ENCODE measurements around the gene ARHGAP36. TPM values are rescaled to one million over a fixed set of nuclear protein-coding genes. Genes with fewer than 3 reads are reported as not detected.
A peak's percentile ranks its signal among the peaks of the same experiment; 100 is the strongest.

ARHGAP36 gene
- total RNA-seq, 1 experiment from 2014 or later, result 0.37 TPM

DNA sequence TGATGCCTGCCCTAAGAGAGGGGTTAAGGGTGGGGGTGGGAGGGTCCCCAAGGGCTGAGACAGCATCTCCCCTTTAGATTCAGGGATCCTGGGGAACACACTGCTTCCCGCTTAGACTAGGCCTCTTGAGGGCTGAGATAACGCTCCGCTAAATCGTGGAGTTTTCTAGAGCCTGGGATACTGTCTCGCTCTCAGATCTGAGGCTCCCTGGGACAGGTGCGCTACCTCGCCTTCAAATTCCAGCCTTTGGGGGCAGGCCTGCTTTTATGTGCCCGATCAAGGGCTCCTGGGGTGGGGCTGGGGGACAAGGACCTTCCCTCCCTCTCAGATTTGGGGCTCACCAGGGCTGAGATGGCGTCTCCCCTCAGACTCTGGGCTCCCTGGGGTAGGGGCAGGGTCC, 440 bp upstream of the ARHGAP36 start:
- peak overlapping the region; percentile 27 to 44; a peak in 2 of 5 replicates for H3K4me3 Mint-ChIP-seq
- Histone ChIP-seq H2BK120ac (ENCODE audit: low read depth, low read length, poor library complexity, severe bottlenecking) (no peak overlapping the region), H3K14ac (ENCODE audit: insufficient read depth, low read length) (no peak overlapping the region), H3T11ph (ENCODE audit: low read length) (no peak overlapping the region), H2BK12ac (ENCODE audit: insufficient read length, low read depth, low read length) (no peak overlapping the region), H3K9me3 (ENCODE audit: control insufficient read depth, low read depth, low read length) (no peaks in the 10 kb centered on the region), H3K79me2 (ENCODE audit: insufficient read depth, low read length) (no peaks in the 10 kb centered on the region), H3K23ac (ENCODE audit: insufficient read length, low read depth, low read length) (no peak overlapping the region), H2BK15ac (ENCODE audit: low read depth, low read length) (no peak overlapping the region), H3K18ac (ENCODE audit: insufficient read length, low read depth, low read length) (no peak overlapping the region), H2AFZ (ENCODE audit: low read length) (no peak overlapping the region), H4K91ac (ENCODE audit: insufficient read length, low read depth, low read length) (no peak overlapping the region), H3K56ac (ENCODE audit: insufficient read length, low read depth, low read length) (no peak overlapping the region), H3K4ac (ENCODE audit: low read depth, low read length) (no peak overlapping the region), H2BK20ac (ENCODE audit: low read depth, low read length, poor library complexity, severe bottlenecking) (no peak overlapping the region), H3K9ac (ENCODE audit: extremely low read depth, insufficient read length, low read length) (no peak overlapping the region), H4K20me1 (ENCODE audit: control insufficient read depth, insufficient read depth, insufficient read length) (no peaks in the 10 kb centered on the region), H3K4me1 (ENCODE audit: insufficient read depth, low read length) (peaks cover 5% of the 10 kb centered on the region; the same call in 1 of the 2 replicates), H2AK5ac (ENCODE audit: insufficient read length, low read length) (no peak overlapping the region), H3K27ac (ENCODE audit: insufficient read length, low read depth, low read length) (no peak overlapping the region), H3K27me3 (ENCODE audit: insufficient read depth, low read length) (peaks cover 27% of the 10 kb centered on the region; the same call in 1 of the 2 replicates), H2BK5ac (ENCODE audit: insufficient read length, low read length) (no peak overlapping the region), H3K4me2 (ENCODE audit: insufficient read depth, insufficient read length, low read length) (peak overlapping the region; percentile 71), H4K5ac (ENCODE audit: insufficient read length, low read depth, low read length) (no peak overlapping the region), H4K8ac (replicated peaks; ENCODE audit: insufficient read length, low read depth, low read length) (no peak overlapping the region), H3K23me2 (ENCODE audit: insufficient read length, low read depth, low read length, poor library complexity, severe bottlenecking) (peaks cover 6% of the 10 kb centered on the region), H3K79me1 (ENCODE audit: insufficient read depth, low read depth, low read length, poor library complexity, severe bottlenecking) (no peaks in the 10 kb centered on the region)
- H3K27me3 Mint-ChIP-seq (ENCODE audit: low read depth), result peaks cover 93% of the 10 kb centered on the region
- no CpG with 5 or more reads among the region's 9 CpGs for WGBS (ENCODE audit: extremely low coverage, insufficient read length, low lambda C conversion rate)
- H3K4me1 Mint-ChIP-seq, result peaks cover 24 to 31% of the 10 kb centered on the region in 2 experiments
- TF ChIP-seq, protein P1, sequence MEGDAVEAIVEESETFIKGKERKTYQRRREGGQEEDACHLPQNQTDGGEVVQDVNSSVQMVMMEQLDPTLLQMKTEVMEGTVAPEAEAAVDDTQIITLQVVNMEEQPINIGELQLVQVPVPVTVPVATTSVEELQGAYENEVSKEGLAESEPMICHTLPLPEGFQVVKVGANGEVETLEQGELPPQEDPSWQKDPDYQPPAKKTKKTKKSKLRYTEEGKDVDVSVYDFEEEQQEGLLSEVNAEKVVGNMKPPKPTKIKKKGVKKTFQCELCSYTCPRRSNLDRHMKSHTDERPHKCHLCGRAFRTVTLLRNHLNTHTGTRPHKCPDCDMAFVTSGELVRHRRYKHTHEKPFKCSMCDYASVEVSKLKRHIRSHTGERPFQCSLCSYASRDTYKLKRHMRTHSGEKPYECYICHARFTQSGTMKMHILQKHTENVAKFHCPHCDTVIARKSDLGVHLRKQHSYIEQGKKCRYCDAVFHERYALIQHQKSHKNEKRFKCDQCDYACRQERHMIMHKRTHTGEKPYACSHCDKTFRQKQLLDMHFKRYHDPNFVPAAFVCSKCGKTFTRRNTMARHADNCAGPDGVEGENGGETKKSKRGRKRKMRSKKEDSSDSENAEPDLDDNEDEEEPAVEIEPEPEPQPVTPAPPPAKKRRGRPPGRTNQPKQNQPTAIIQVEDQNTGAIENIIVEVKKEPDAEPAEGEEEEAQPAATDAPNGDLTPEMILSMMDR (conservative IDR thresholded peaks at IDR 0.05), result no peak
- H3K27ac Mint-ChIP-seq, result no peak overlapping the region
- no peaks in the 10 kb centered on the region for H3K36me3 Mint-ChIP-seq (ENCODE audit: insufficient read depth in 1 of 3, low read depth in 3 of 3)
- DNase-seq, result no peak
- H3K9me3 Mint-ChIP-seq, result no peaks in the 10 kb centered on the region
